Tibial nerve (tissue), 4 donors: ENCODE data around the gene MCOLN1.

Experiments used
- CTCF ChIP-seq, 5 experiments: fragments of 200-600 bp in 3 of 5; fragments of 450-650 bp in 2 of 5; sonication (generic) in 3 of 5; IDR thresholded peaks; one replicate each; pipeline ENCODE4 v1.5.1; 2016 to 2019; ENCODE audit warnings: antibody characterized with exemption in 5 of 5, mild to moderate bottlenecking in 3 of 5, moderate library complexity in 2 of 5
- EP300 ChIP-seq, 2 donors: sonication (generic); formaldehyde crosslinking; IDR thresholded peaks; one replicate each; pipeline ENCODE4 v1.6.1; 2017; ENCODE audit warnings: antibody characterized with exemption in 2 of 2, mild to moderate bottlenecking in 1 of 2
- POLR2A ChIP-seq, 2 donors: fragments of 450-650 bp; IDR thresholded peaks; one replicate each; pipeline ENCODE4 v1.6.1; 2017; ENCODE audit warnings: antibody characterized with exemption in 2 of 2, mild to moderate bottlenecking in 2 of 2, moderate library complexity in 2 of 2

GRCh38 chr19:7558667-7559066 is 36.2 kb downstream of the MCOLN1 start:
- TF ChIP-seq CTCF (IDR thresholded peaks at IDR 0.05) (no peak), POLR2A (IDR thresholded peaks at IDR 0.05) (no peak), EP300 (IDR thresholded peaks at IDR 0.05) (no peak)
